DMS53 (cell line): ENCODE measurements around the gene SCAF1.
"Not testable (repeated sequence)": the region's sequence is repeated elsewhere in the genome, so short reads cannot be mapped to it uniquely, and the experiment has no call there.

ENCODE experiments used
- DNase-seq: peaks from one replicate; lab custom pipeline; 2025; lab: John Stamatoyannopoulos, UW

Gene SCAF1

GRCh38 chr19:49616532-49616931 lies 25.5 kb upstream of the SCAF1 start:
- DNase-seq = no peak

GRCh38 chr19:49616945-49617344 lies 25.1 kb upstream of the SCAF1 start:
- no peak for DNase-seq

- DNase-seq = not testable (repeated sequence)
Observed at GRCh38 chr19:49617860-49618259, 24.1 kb upstream of the SCAF1 start.

GRCh38 chr19:49624967-49625910 lies 16.8 kb upstream of the SCAF1 start:
- DNase-seq = no peak

- no peak for DNase-seq
Observed at GRCh38 chr19:49626226-49626625, 15.8 kb upstream of the SCAF1 start.

- no peak for DNase-seq
Observed at GRCh38 chr19:49629659-49630058, 12.3 kb upstream of the SCAF1 start.

- no peak for DNase-seq
Observed at GRCh38 chr19:49631014-49631588, 10.9 kb upstream of the SCAF1 start.

- DNase-seq = no peak
Observed at GRCh38 chr19:49631610-49632192, 10.3 kb upstream of the SCAF1 start.

GRCh38 chr19:49632576-49632975 lies 9.4 kb upstream of the SCAF1 start:
- no peak for DNase-seq

GRCh38 chr19:49633273-49633672 lies 8.7 kb upstream of the SCAF1 start:
- not testable (repeated sequence) for DNase-seq

- peak; percentile 48 for DNase-seq
Observed at GRCh38 chr19:49635530-49636232, 6.3 kb upstream of the SCAF1 start.

GRCh38 chr19:49636233-49636932 lies 5.6 kb upstream of the SCAF1 start:
- DNase-seq = peak; percentile 49

- peak; percentile 57 for DNase-seq
Observed at GRCh38 chr19:49637821-49638738, 3.9 kb upstream of the SCAF1 start.

GRCh38 chr19:49639401-49640112 lies 2.5 kb upstream of the SCAF1 start:
- DNase-seq = no peak

- DNase-seq = peak; percentile 99
Observed at GRCh38 chr19:49640113-49640898, 1.7 kb upstream of the SCAF1 start, which contains the start of gene RRAS. RRAS (minus strand) TSS chr19:49640143; CDS start chr19:49640098, 45 bp downstream.

- DNase-seq = no peak
Observed at GRCh38 chr19:49642492-49643035, 555 bp downstream of the SCAF1 start.

- DNase-seq = no peak
Observed at GRCh38 chr19:49643466-49643865, 1.5 kb downstream of the SCAF1 start.

- DNase-seq = no peak
Observed at GRCh38 chr19:49645592-49645991, 3.6 kb downstream of the SCAF1 start.

- no peak for DNase-seq
Observed at GRCh38 chr19:49645995-49646394, 4.0 kb downstream of the SCAF1 start.
